Fibroblast of upper back skin (primary cell): ENCODE measurements around the gene FAM186B.
"Not testable (repeated sequence)": the region's sequence is repeated elsewhere in the genome, so short reads cannot be mapped to it uniquely, and the experiment has no call there.

Experiments
- DNase-seq: peaks from one replicate; pipeline ENCODE4 v3.0.0-alpha.2; 2013

The FAM186B gene

DNA sequence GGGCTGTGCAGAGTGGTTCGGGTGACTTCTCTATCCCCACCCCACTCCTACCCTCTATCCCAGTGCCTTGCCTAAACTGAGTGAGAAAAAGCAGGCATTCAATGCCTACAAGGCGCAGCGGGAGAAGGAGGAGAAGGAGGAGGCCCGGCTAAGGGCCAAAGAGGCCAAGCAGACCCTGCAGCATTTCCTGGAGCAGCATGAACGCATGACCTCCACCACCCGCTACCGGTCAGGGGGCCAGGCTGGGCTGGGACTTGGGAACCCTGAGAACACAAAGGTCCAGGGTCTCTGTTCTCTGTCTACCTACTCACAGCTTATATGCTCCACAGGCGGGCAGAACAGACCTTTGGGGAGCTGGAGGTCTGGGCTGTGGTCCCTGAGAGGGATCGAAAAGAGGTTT lies 29.6 kb upstream of the FAM186B start:
- DNase-seq = no peak

DNA sequence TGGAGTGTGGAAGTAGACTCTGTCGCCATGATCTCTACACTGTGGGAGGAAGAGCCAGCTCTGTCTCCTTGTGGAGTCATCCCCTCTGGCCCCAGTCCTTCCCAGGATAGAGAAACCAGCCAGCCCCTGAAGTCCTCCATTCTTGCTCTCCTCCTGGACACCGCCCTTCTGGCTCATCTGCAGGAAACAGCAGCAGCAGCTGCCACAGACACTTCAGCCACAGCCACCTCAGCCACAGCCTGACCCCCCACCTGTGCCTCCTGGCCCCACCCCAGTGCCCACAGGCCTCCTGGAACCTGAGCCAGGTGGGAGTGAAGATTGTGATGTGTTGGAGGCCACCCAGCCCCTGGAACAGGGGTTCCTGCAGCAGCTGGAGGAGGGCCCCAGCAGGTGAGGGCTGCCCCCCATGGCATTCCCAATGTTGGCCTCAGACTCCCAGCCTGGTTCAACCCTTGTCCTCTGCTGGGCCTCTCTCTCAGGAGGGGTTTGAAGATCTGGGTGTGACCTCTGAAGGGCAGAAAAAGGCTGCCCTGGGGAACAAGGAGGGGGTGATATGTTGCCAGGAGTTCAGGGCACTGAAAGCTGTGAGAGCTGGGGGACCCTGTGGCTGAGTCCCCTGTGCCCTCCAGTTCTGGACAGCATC lies 28.4 kb upstream of the FAM186B start:
- DNase-seq = no peak

- DNase-seq = no peak
These were observed 27.7 kb upstream of the FAM186B start for GRCh38 chr12:49632986-49633702.

GRCh38 chr12:49632401-49632800 lies 27.0 kb upstream of the FAM186B start:
- DNase-seq = no peak

DNA sequence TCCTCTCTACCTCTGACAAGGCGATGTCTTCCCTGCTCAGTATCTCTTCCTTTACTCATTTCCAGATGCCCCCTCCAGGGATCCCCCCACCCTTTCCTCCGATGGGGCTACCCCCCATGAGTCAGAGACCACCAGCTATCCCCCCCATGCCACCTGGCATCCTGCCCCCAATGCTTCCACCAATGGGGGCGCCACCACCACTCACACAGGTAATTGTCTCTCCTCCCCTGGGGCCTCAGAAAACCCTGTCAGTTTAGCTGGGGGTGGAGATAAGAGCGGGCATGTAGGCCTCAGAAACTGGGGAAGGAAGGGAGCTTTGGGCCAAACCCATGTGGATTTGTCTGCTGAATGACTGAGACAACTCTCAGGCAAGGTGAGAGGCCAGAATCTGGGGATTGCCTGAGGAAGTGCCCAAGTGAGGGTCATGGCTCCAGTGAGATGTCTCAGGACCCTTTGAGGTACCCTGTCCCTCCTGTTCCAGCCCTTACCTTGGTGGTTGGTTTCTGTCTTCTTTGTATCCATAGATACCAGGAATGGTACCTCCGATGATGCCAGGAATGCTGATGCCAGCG lies 26.0 kb upstream of the FAM186B start:
- no peak for DNase-seq

DNA sequence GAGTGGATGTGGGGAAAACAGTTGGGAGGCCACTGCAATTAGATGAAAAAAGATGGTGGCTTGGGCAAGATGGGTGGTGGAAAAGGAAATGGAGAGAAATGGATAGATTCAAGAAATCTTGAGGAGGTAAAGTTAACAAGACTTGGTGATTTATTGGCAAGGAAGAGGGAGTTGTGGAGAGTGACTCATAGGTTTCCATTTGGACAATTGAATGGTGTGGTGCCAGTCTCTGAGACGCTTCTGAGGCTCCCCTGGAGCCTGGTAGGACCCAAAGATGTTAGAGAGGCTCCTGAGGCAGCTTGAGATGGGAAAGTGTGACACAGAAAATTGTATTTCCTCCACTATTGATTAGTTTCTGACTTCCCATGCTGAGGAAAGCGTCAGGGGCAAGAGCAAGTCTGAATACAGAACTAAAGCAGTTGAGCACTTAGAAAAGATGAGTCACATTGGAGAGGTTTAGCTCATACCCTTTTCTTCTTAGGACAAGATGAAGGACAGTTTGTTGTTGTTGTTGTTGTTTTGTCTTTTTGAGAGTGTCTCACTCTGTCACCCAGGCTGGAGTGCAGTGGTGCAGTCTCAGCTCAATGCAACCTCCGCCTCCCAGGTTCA lies 22.4 kb upstream of the FAM186B start:
- peak; percentile 53 for DNase-seq

DNA sequence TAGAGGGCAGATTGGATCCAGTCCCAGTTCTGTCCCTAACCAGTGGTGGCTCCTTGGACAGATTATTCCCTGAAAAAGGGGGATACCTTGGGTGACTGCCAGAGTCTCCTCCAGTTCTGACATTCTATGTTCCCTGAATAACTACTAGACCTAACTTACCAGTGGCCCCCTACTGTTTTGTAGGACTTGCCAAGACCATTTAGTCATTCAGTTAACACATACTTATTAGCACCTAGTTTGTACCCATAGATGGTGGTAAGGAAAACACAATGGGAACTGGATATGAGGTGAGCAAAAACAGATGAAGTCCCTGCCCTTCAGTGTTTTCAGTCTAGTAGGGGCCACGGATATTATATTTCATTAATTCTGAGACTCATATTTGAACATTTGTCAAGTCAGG lies 21.4 kb upstream of the FAM186B start:
- no peak for DNase-seq

GRCh38 chr12:49626169-49626835 lies 20.9 kb upstream of the FAM186B start:
- no peak for DNase-seq

GRCh38 chr12:49624921-49625577 lies 19.6 kb upstream of the FAM186B start:
- DNase-seq = peak; percentile 62

DNA sequence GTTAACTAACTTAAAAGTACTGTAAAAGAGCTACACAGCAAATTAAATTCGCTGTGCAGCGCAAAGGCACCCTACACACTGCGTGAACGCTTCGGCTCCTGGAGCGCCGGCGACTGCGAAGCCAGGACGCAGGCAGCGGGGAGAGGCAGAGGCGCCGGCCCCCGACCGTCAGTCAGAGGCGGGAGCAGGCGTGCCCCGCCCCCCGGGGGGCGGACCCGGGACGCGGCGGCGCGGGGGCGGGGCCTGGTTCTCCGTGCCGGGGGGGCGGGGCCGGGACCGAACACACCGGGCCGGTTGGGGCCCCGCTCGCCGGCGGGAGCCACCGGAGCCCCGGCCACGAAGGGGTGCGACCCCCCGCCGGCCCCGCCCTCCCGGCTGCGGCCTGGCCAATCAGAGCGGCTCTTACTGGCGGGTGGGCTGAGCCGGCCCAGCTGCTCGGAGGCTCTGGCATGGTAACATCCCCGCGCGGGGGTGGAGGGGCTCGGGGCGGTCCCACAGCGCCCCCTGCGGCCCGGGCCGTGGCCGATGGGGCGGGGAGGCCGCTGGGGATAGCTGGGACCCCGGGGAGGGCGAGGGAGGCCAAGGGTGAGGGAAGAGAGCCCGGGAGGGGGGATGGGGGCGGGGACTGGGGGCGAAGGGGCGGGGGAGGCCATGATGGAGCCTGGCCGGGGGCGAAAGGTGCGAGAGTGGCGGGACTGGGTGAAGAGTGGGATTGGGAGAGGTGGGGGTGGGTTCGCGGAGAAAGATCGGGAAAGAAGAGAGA lies 17.9 kb upstream of the FAM186B start, which contains the start of gene PRPF40B:
Gene PRPF40B (plus strand): TSS at position 420 of the 763 bp plus-strand sequence. CDS start 30 bp downstream, at position 450.
- DNase-seq = peak; percentile 78

DNA sequence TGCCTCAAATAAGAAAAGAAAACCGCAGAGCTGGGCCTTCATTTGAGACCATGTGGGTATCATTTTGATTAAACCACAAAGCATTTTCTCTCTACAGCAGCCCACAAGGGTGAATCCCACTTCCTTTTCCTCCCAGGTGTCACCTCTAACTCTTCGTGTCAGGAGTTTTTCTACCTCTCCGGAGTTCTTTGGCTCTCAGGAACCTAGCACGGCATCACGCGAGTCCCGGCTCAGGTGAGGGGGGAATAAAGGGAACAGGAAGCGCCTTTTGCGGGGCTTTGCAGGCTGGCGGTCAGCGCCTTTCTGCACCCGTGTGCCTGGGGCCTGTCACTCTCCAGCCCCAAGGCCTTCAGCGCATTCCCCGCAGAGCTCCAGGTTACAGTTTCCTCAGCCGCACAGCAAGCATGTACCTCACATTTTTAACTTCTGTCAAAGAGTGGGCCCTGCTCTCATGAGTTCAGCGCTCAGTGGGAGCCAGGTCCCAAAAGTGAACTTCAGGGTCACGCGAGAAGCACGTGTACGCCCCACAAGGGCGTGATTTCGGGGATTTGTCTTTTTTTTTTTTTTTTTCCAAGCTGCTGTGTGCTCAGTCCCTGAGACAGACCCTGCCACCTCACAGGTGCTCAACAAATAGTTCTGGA lies 17.2 kb upstream of the FAM186B start:
- DNase-seq = peak; percentile 46

DNA sequence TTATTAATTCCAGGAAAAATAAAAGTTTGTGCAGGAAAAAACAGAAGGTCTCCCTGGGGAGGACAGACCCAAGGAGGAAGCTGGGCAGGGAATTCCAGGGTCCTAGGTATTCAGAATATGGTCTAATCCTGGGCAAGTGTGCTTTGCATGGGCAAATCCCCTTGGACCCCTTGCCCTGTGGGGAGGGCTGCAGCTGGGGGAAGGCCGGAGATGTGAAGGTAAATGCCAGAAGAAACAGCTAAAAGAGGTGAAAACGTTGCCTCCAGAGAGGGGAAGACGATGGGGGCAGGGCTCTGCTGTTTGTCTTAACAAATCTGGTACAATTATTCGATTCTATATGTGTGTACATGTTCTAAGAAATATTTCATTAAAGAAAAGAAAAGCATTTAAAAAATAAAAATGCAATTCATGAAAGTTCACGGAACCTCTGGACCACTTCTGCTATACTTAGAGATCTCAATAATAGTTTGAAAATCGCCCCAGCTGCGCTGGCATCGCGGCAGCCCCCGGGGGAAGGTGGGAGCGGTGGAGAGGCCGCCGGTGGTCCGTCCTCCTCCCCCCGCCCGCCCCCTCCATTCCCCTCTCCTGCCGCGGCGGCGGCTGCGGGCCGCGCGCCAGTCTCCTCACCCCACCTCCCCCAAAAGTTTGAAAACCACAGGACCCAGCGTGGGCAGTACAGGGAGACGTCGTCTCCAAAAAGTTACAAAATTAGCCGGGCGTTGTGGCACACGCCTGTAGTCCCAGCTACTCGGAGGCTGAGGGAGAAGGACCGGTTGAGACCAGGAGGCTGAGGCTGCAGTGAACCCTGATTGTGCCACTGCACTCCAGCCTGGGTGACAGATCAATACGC lies 16.4 kb upstream of the FAM186B start:
- no peak for DNase-seq

DNA sequence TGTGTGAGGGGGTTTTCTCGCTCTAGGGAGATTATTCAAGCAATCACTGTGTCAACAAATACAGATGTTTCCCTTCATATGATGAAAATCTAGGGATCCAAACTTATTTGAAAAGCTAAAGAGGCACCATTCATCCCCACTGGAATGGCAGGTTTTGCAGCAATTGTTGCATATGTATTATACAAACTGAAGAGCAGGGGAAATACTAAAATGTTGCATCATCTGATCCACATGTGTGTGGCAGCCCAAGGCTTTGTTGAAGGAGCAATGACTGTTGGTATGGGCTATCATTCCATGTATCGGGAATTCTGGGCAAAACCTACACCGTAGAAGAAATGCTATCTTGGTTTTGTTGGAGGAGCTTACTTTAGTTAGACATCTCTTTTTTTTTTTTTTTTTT lies 13.8 kb upstream of the FAM186B start:
- peak; percentile 29 for DNase-seq

DNA sequence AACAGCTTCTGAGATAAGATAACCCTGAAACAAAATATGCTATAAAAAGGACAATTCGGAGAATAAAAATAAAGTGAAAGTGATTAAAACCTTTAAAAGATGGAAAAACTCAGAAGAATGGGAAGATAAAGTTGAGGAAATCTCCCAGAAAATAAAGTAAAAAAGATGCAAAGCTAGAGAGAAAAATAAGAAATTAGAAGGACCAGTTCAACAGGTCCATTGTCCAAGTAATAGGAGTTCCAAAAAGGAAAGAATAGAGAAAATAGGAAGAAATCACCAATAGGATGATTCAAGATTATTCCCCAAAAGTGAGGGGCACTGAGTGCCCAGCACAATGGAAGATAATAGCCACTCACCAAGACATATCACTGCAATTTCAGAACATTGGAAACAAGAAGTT lies 13.1 kb upstream of the FAM186B start:
- no peak for DNase-seq

DNA sequence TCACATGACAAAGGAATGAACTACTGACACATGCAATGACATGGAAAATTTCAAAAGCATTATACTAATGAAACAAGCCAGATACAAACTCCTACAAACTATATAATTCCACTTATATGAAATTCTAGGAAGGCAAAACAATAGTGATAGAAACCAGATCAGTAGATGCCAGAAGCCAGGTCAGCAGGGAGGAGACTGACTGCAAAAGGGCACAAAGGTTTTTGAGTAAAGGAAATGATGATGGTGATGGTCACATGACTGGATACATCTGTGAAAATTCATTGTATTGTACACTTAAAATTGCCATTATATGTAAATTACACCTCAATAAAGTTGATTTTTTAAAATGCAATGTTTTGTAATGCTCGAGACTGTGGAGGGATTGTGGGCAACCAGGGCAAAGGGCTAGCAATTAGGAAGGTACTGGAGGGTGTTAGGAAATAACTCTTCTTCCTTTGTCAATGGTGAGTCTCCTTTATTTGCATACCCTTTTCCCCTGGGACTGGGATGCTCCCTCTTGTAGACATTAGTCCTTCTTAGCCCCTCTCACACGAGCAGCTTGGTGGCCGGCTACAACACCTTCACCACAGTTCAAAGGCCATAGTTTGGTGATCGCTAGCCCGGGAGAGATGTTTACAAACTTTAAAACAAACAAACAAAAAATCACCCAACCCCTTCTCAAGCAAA lies 11.2 kb upstream of the FAM186B start:
- no peak for DNase-seq

GRCh38 chr12:49615725-49616124 lies 10.3 kb upstream of the FAM186B start:
- DNase-seq = no peak

DNA sequence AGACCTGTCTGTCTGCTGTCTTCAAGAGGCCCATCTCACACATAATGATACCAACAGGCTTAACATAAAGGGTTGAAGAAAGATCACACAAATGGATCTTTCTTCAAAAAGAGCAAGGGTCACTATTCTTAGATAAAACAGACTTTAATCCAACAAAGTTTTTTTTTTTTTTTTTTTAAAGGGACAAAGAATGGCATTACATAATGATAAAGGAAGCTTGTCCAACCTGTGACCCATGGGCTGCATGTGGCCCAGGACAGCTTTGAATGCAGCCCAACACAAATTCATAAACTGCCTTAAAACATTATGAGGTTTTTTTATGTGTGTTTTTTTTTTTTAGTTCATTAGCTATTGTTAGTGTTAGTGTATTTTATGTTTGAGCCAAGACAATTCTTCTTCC lies 6.8 kb upstream of the FAM186B start:
- no peak for DNase-seq

DNA sequence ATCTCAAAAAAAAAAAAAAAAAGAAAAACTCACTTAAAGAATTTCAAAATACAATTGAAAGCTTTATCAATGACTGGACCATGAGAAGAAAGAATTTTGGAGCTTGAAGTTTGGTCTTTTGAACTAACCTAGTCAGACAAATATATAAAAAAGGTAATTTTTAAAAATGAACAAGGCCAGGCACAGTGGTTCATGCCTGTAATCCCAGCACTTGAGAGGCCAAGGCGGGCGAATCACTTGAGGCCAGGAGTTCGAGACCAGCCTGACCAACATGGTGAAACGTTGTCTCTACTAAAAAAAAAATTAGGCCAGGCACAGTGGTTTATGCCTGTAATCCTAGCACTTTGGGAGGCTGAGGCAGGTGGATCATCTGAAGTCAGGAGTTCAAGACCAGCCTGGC lies 5.3 kb upstream of the FAM186B start:
- DNase-seq = not testable (repeated sequence)

- no peak for DNase-seq
These were observed 4.4 kb upstream of the FAM186B start for GRCh38 chr12:49609875-49610154.
